Measurements from ENCODE around the gene SCYGR1. TPM values are rescaled to one million over a fixed set of nuclear protein-coding genes. Genes with fewer than 3 reads are reported as not detected.

The SCYGR1 gene
- total RNA-seq, 1 experiment from 2014 or later = not detected

- POLR2A ChIA-PET = no interaction called here
- DNase-seq (ENCODE audit: low read depth, low spot score) (no peak), ATAC-seq (no peak)
- intact Hi-C loops (cut with micrococcal nuclease; ENCODE audit: unreplicated experiment) = no loop called here
- H3K4me1 ChIP-seq (ENCODE audit: control insufficient read depth, insufficient read depth, low read length) = no peaks in the 10 kb centered on the region
- CTCF ChIA-PET = no interaction called here
- H3K9me3 ChIP-seq (ENCODE audit: control insufficient read depth, insufficient read depth, low read depth, low read length) = no peaks in the 10 kb centered on the region
- H3K36me3 ChIP-seq (ENCODE audit: control insufficient read depth, insufficient read depth, low read length) = no peaks in the 10 kb centered on the region
- no peak for TF ChIP-seq TCF7L2 (IDR thresholded peaks at IDR 0.05; ENCODE audit: low read depth, low read length)
- no peak for TF ChIP-seq CTCF (IDR thresholded peaks at IDR 0.05)
- TF ChIP-seq POLR2AphosphoS5 (IDR thresholded peaks at IDR 0.05; ENCODE audit: low read depth, low read length) = no peak
- TF ChIP-seq SIN3A (IDR thresholded peaks at IDR 0.05; ENCODE audit: borderline replicate concordance, insufficient read depth, low read depth, low read length) = no peak
- TF ChIP-seq REST (IDR thresholded peaks at IDR 0.05; ENCODE audit: insufficient read depth in 1 of 2, low read depth in 2 of 2, low read length in 1 of 2) = no peak
- no TSS peak for BruUV-seq (replicated peaks)
- H3K4me3 ChIP-seq (ENCODE audit: low read depth in 2 of 2, low read length in 2 of 2) = no peak overlapping the region
- in situ Hi-C loops (cut with HindIII; ENCODE audit: low pct_unique_long_range_greater_than_20kb, low sequenced_read_pairs) = no loop called here
- H3K27me3 ChIP-seq (ENCODE audit: control insufficient read depth, insufficient read depth, low read length) = no peaks in the 10 kb centered on the region
- H3K27ac ChIP-seq (ENCODE audit: low read length) = no peak overlapping the region
Measured at GRCh38 chr2:227394401-227394800, 6.7 kb upstream of the SCYGR1 start.

- in situ Hi-C loops (cut with HindIII; ENCODE audit: low pct_unique_long_range_greater_than_20kb, low sequenced_read_pairs) (no loop called here), intact Hi-C loops (cut with micrococcal nuclease; ENCODE audit: unreplicated experiment) (no loop called here)
- H3K9me3 ChIP-seq (ENCODE audit: control insufficient read depth, insufficient read depth, low read depth, low read length) = no peaks in the 10 kb centered on the region
- H3K36me3 ChIP-seq (ENCODE audit: control insufficient read depth, insufficient read depth, low read length) = no peaks in the 10 kb centered on the region
- no peaks in the 10 kb centered on the region for H3K27me3 ChIP-seq (ENCODE audit: control insufficient read depth, insufficient read depth, low read length)
- no TSS peak for BruUV-seq (replicated peaks)
- no peak overlapping the region for H3K4me3 ChIP-seq (ENCODE audit: low read depth in 2 of 2, low read length in 2 of 2)
- POLR2A ChIA-PET = no interaction called here
- CTCF ChIA-PET = no interaction called here
- no peak overlapping the region for H3K27ac ChIP-seq (ENCODE audit: low read length)
- ATAC-seq (no peak), DNase-seq (ENCODE audit: low read depth, low spot score) (no peak)
- H3K4me1 ChIP-seq (ENCODE audit: control insufficient read depth, insufficient read depth, low read length) = peaks cover 3% of the 10 kb centered on the region; the same call in 1 of the 2 replicates
- TF ChIP-seq CTCF (IDR thresholded peaks at IDR 0.05) (no peak), SIN3A (IDR thresholded peaks at IDR 0.05; ENCODE audit: borderline replicate concordance, insufficient read depth, low read depth, low read length) (no peak), REST (IDR thresholded peaks at IDR 0.05; ENCODE audit: insufficient read depth in 1 of 2, low read depth in 2 of 2, low read length in 1 of 2) (no peak), TCF7L2 (IDR thresholded peaks at IDR 0.05; ENCODE audit: low read depth, low read length) (no peak), POLR2AphosphoS5 (IDR thresholded peaks at IDR 0.05; ENCODE audit: low read depth, low read length) (no peak)
Measured at GRCh38 chr2:227390468-227391256, 2.9 kb upstream of the SCYGR1 start.
